Left ventricle myocardium inferior (tissue), 1 donor: ENCODE results near the gene SMTN. TPM values are rescaled to one million over a fixed set of nuclear protein-coding genes. Genes with fewer than 3 reads are reported as not detected.

Experiments
- DNase-seq: peaks from one replicate; pipeline ENCODE4 v3.0.0-alpha.2; 2020
- H3K27ac ChIP-seq: fragments of 200-600 bp; replicated peaks from 2 replicates; pipeline ENCODE4 v1.8.0; 2021
- H3K27me3 ChIP-seq: fragments of 200-600 bp; 2 replicates; pipeline ENCODE4 v1.8.0; 2021; ENCODE audit warnings: low read depth
- H3K36me3 ChIP-seq: fragments of 200-600 bp; 2 replicates; pipeline ENCODE4 v1.8.0; 2021
- H3K4me1 ChIP-seq: fragments of 200-600 bp; 2 replicates; pipeline ENCODE4 v1.8.0; 2021
- H3K4me3 ChIP-seq: fragments of 200-600 bp; 2 replicates; pipeline ENCODE4 v1.8.0; 2021; ENCODE audit warnings: mild to moderate bottlenecking, moderate library complexity
- H3K9me3 ChIP-seq: fragments of 200-600 bp; replicated peaks from 2 replicates; pipeline ENCODE4 v1.8.0; 2021
- CTCF ChIP-seq: fragments of 200-600 bp; IDR thresholded peaks from 2 replicates; pipeline ENCODE4 v1.8.0; 2021; ENCODE audit warnings: antibody characterized with exemption, mild to moderate bottlenecking, borderline replicate concordance
- intact Hi-C: fragments of 100-400 bp; cut with micrococcal nuclease; formaldehyde crosslinking; loops from one replicate; pipeline ENCODE4 v1.11.0; 2022
- total RNA-seq: library from RNA; stranded (reverse); fragmentation: NEBNext Ultra II Directional; extraction: Animal tissue kit (Norgen Biotek cat#: 25700); gene quantifications from one replicate; pipeline ENCODE4 v1.2.1, GENCODE V29; 2021
- donor health status: DM: no; HTN: yes; CAD: no; lungs with severe emphysema.

Gene SMTN
- total RNA-seq, 1 donor from 2014 or later: 245 TPM

- no peaks in the 10 kb centered on the region for H3K9me3 ChIP-seq
- no peak for TF ChIP-seq CTCF
- no peaks in the 10 kb centered on the region for H3K27me3 ChIP-seq
- peak overlapping the region; percentile 93 for H3K27ac ChIP-seq
- peaks cover 54% of the 10 kb centered on the region for H3K4me1 ChIP-seq
- peak overlapping the region; percentile 20 for H3K4me3 ChIP-seq
- H3K36me3 ChIP-seq: no peaks in the 10 kb centered on the region
- intact Hi-C loops: no loop called here
- peak; percentile 58 for DNase-seq
These were observed 38.1 kb downstream of the SMTN start for GRCh38 chr22:31119026-31119717.

- no peaks in the 10 kb centered on the region for H3K9me3 ChIP-seq
- intact Hi-C loops: no loop called here
- no peak for TF ChIP-seq CTCF
- H3K27ac ChIP-seq: peak overlapping the region; percentile 93
- no peak for DNase-seq
- H3K36me3 ChIP-seq: no peaks in the 10 kb centered on the region
- H3K27me3 ChIP-seq: no peaks in the 10 kb centered on the region
- no peak overlapping the region for H3K4me3 ChIP-seq
- peaks cover 58% of the 10 kb centered on the region for H3K4me1 ChIP-seq
These were observed 39.1 kb downstream of the SMTN start for GRCh38 chr22:31120230-31120629.

GRCh38 chr22:31120642-31121041 is 39.5 kb downstream of the SMTN start:
- no peaks in the 10 kb centered on the region for H3K27me3 ChIP-seq
- no peak for TF ChIP-seq CTCF
- intact Hi-C loops: no loop called here
- peak overlapping the region; percentile 93 for H3K27ac ChIP-seq
- no peaks in the 10 kb centered on the region for H3K36me3 ChIP-seq
- H3K4me1 ChIP-seq: peaks cover 58% of the 10 kb centered on the region
- no peak overlapping the region for H3K4me3 ChIP-seq
- no peaks in the 10 kb centered on the region for H3K9me3 ChIP-seq
- DNase-seq: no peak

GRCh38 chr22:31121403-31121802 is 40.3 kb downstream of the SMTN start:
- TF ChIP-seq CTCF: no peak
- peak overlapping the region; percentile 93 for H3K27ac ChIP-seq
- no peaks in the 10 kb centered on the region for H3K9me3 ChIP-seq
- intact Hi-C loops: no loop called here
- no peak overlapping the region for H3K4me3 ChIP-seq
- peaks cover 58% of the 10 kb centered on the region for H3K4me1 ChIP-seq
- H3K27me3 ChIP-seq: no peaks in the 10 kb centered on the region
- no peaks in the 10 kb centered on the region for H3K36me3 ChIP-seq
- no peak for DNase-seq

- no peak for TF ChIP-seq CTCF
- no peaks in the 10 kb centered on the region for H3K9me3 ChIP-seq
- H3K27ac ChIP-seq: peak overlapping the region; percentile 93
- DNase-seq: no peak
- H3K4me1 ChIP-seq: peaks cover 58% of the 10 kb centered on the region
- no peaks in the 10 kb centered on the region for H3K27me3 ChIP-seq
- H3K36me3 ChIP-seq: no peaks in the 10 kb centered on the region
- H3K4me3 ChIP-seq: peak overlapping the region; percentile 72
- intact Hi-C loops: no loop called here
These were observed 41.0 kb downstream of the SMTN start for GRCh38 chr22:31122196-31122531.
